OCI-LY1 (cell line): ENCODE data around the gene MYO18B.

Experiments used
- CTCF ChIP-seq: fragments of 200-600 bp; sonication (generic), shearing (Covaris generic); IDR thresholded peaks from 2 replicates; pipeline ENCODE4 v1.5.1; 2017; ENCODE audit warnings: mild to moderate bottlenecking, antibody characterized with exemption, low read length, moderate library complexity, mixed read lengths
- EZH2 ChIP-seq: fragments of 200-600 bp; sonication (generic), shearing (Covaris generic); IDR thresholded peaks from 2 replicates; pipeline ENCODE4 v1.8.0; 2017; ENCODE audit warnings: borderline replicate concordance, mixed run types, mild to moderate bottlenecking, antibody characterized with exemption, low read length, moderate library complexity, mixed read lengths

DNA sequence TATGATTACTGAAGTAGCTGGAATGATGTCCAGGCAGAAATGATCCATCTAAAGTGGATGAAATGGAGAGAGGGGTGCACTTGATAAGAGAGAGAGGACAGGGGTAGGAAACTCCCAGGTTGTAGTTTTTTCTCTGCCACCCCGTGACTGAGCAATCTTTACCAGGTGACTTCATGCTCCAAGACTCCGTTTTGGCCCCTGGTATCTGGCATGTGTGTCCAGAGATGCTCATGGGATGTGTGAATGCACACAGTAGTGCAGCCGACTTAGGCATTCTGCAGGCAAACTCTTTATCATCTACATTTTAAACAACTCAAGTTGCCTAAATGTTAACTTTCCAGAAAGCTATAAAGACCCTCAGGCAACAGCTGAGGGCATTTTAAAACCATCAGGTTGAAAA, 238.0 kb downstream of the MYO18B start:
- no peak for TF ChIP-seq CTCF
- no peak for TF ChIP-seq EZH2
